GM23338 (cell line): Measurements from ENCODE around the gene GNB5.

ENCODE experiments used
- CTCF ChIP-seq, 2 experiments: fragments of 200-600 bp in 1 of 2; sonication (generic) in 1 of 2; conservative IDR thresholded peaks; 2 replicates each; pipeline versions ENCODE4 v1.5.1 to v1.6.1; 2016 to 2017; ENCODE audit warnings: antibody characterized with exemption in 2 of 2, low read depth in 2 of 2, mild to moderate bottlenecking in 2 of 2, moderate library complexity in 1 of 2
- ETS1 ChIP-seq: IDR thresholded peaks from 2 replicates; pipeline ENCODE4 v1.6.1; 2016; ENCODE audit warnings: antibody characterized with exemption
- EZH2 ChIP-seq: fragments of 200-600 bp; sonication (generic); IDR thresholded peaks from one replicate; pipeline ENCODE4 v1.8.0; 2017; ENCODE audit warnings: antibody characterized with exemption, mild to moderate bottlenecking, low read depth; ENCODE audit not compliant: unreplicated experiment
- EZH2phosphoT487 ChIP-seq: fragments of 200-600 bp; sonication (generic); IDR thresholded peaks from one replicate; pipeline ENCODE4 v1.8.1; 2018; ENCODE audit warnings: antibody characterized with exemption; ENCODE audit not compliant: unreplicated experiment
- POLR2AphosphoS5 ChIP-seq: IDR thresholded peaks from 2 replicates; pipeline ENCODE4 v1.6.1; 2016; ENCODE audit warnings: antibody characterized with exemption, low read depth
- TF ChIP-seq, protein P1 (sequence below): IDR thresholded peaks from one replicate; pipeline ENCODE4 v1.6.1; 2018; ENCODE audit warnings: antibody characterized with exemption; ENCODE audit not compliant: unreplicated experiment

DNA sequence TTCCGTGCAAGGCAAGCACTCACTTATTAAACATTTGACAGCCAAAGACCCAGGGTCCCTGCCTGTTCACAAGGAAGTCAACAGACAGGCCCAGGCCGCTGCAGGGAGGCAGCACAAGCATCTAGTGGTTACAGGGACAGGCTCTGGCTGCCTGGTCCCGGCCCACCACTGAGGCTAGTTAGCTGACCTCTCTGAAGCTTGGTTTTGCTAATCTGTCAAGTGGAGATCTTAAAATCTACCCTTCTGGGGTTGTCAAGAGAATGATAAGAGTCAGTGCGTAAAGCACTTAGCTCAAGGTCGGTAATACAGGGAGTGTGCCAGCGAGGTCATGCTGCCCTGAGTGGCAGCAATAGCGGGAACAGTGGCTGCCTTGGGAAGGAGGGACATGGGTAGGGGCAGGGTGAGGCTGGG, 6.0 kb downstream of the GNB5 start:
- TF ChIP-seq CTCF (conservative IDR thresholded peaks at IDR 0.05; ENCODE audit: low read depth in 2 of 2): no peak
- TF ChIP-seq ETS1: no peak
- TF ChIP-seq EZH2: no peak
- TF ChIP-seq POLR2AphosphoS5: no peak
- TF ChIP-seq EZH2phosphoT487: no peak
- TF ChIP-seq, protein P1, sequence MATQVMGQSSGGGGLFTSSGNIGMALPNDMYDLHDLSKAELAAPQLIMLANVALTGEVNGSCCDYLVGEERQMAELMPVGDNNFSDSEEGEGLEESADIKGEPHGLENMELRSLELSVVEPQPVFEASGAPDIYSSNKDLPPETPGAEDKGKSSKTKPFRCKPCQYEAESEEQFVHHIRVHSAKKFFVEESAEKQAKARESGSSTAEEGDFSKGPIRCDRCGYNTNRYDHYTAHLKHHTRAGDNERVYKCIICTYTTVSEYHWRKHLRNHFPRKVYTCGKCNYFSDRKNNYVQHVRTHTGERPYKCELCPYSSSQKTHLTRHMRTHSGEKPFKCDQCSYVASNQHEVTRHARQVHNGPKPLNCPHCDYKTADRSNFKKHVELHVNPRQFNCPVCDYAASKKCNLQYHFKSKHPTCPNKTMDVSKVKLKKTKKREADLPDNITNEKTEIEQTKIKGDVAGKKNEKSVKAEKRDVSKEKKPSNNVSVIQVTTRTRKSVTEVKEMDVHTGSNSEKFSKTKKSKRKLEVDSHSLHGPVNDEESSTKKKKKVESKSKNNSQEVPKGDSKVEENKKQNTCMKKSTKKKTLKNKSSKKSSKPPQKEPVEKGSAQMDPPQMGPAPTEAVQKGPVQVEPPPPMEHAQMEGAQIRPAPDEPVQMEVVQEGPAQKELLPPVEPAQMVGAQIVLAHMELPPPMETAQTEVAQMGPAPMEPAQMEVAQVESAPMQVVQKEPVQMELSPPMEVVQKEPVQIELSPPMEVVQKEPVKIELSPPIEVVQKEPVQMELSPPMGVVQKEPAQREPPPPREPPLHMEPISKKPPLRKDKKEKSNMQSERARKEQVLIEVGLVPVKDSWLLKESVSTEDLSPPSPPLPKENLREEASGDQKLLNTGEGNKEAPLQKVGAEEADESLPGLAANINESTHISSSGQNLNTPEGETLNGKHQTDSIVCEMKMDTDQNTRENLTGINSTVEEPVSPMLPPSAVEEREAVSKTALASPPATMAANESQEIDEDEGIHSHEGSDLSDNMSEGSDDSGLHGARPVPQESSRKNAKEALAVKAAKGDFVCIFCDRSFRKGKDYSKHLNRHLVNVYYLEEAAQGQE: no peak
